Transverse colon (tissue), 3 donors: ENCODE data around the gene TMEM170B.

ENCODE experiments used
- CTCF ChIP-seq, 5 experiments: fragments of 200-600 bp in 3 of 5; fragments of 450-650 bp in 2 of 5; sonication (generic) in 3 of 5; IDR thresholded peaks; 1 replicate in 2 of 5; 2 replicates in 3 of 5; pipeline ENCODE4 v1.5.1; 2016 to 2017; ENCODE audit warnings: antibody characterized with exemption in 5 of 5, inconsistent platforms in 3 of 5, mild to moderate bottlenecking in 2 of 5, moderate library complexity in 1 of 5
- POLR2A ChIP-seq: fragments of 450-650 bp; IDR thresholded peaks from one replicate; pipeline ENCODE4 v1.6.1; 2016; ENCODE audit warnings: antibody characterized with exemption, mild to moderate bottlenecking, moderate library complexity

GRCh38 chr6:11490996-11491395 is 46.6 kb upstream of the TMEM170B start:
- no peak for TF ChIP-seq CTCF (IDR thresholded peaks at IDR 0.05)
- no peak for TF ChIP-seq POLR2A
